NCI-H2107 (cell line): ENCODE measurements around the gene WWOX.
A peak's percentile ranks its signal among the peaks of the same experiment; 100 is the strongest.

Source experiments
- DNase-seq: peaks from one replicate; lab custom pipeline; 2025; lab: John Stamatoyannopoulos, UW

WWOX gene

DNA sequence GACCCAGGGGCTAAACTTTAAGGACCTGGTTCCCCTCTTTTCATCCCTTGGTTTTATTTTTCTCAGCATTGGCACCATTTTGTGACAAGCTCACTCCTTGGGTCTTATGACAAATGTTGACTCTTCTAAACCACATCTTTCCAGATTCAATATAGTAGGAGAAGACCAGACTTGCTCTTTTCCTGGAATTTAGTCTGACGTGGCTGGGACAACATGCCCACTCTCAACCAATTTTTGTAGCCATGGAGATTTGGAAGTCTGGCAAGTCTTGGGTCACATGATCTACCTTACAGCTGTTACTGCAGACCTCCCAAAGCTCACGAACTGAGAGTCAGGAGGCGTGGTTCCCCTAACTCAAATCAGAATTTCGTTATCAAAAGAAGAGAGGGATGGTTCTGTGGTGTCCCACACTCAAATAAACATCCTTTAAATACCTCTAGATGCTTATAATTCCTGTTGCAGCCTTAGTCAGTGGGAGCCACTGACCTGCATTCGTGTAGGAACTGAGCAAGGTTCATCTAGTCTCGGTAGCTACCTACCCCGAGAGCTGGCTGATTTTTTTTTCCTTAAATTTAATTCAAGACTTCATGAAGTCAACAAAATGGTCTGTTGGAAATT lies 817.6 kb downstream of the WWOX start:
- no peak for DNase-seq

GRCh38 chr16:78918805-78919305 lies 819.4 kb downstream of the WWOX start:
- no peak for DNase-seq

- no peak for DNase-seq
Observed at GRCh38 chr16:78919852-78920251, 820.4 kb downstream of the WWOX start.

DNA sequence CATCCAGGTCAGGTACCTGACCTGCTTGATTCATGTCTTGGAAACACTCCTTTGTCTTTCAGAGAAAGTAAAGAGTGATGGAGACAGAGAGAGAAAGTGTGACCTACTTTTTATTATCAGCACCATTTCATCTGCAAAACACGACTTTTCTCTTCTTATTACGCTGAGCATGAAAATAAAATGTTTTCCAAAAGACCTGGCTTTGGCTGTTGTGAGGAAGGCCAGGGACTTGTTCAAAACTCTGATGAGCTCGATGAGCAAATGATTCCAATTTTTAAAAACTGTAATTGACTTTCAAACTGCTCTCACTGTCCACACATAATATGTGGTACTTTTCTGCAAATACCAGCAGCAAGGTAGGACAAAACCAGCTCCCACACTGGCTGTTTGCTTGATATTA lies 821.2 kb downstream of the WWOX start:
- DNase-seq = no peak

DNA sequence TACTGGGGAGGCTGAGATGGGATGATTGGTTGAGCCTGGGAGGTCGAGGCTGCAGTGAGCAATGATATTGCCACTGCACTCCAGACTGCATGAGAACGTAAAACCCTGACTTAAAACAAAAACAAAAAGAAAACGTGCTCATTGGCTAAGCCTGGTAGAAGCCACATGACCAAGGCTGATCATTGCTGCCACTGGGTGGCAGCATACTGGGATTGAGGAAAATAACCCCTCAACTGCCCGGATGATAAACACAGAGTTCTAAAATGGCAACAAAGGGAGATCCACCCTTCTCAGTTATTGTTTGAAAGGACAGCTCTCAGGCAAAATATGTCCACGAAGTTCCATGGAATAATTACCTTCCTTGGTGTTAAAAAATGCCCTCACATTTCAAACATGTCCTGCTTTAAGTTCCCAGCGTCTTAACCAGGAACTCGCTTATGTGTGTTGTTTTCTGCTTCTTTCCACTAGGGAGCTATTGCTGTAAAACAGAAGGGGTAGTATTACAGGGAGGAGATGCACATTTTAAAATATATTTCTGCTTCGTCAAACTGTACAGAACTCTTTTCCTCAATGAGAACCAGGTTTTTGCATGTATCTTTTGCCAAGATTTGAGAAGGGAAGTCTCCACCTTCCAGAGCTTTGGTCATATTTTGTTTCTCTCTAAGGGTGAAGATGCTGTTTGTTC lies 825.8 kb downstream of the WWOX start:
- DNase-seq = no peak

- peak; percentile 20 for DNase-seq
Observed at GRCh38 chr16:78926723-78927210, 827.3 kb downstream of the WWOX start.

GRCh38 chr16:78927766-78928165 lies 828.3 kb downstream of the WWOX start:
- DNase-seq = no peak

DNA sequence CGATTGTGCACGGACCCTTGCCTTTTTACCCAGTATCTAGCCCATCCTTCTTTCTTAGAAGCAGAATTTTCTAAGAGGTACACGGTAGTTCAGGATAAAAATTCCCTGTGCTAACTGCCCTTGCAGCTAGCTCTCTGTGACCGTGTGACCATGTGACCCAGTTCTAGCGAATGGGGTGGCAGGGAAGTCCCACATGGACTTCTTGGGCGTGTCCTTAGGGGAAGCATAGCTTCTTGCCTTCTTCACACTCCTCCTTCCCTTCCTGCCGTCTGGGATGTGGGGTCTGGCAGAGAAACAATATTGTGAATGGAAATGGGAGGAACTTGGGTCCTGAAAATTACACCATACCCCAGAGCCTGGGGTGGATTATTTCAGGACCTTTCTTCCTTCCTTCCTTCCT lies 830.4 kb downstream of the WWOX start:
- DNase-seq = no peak

GRCh38 chr16:78930561-78930960 lies 831.1 kb downstream of the WWOX start:
- DNase-seq = no peak

- DNase-seq = no peak
Observed at GRCh38 chr16:78931267-78931666, 831.8 kb downstream of the WWOX start.

DNA sequence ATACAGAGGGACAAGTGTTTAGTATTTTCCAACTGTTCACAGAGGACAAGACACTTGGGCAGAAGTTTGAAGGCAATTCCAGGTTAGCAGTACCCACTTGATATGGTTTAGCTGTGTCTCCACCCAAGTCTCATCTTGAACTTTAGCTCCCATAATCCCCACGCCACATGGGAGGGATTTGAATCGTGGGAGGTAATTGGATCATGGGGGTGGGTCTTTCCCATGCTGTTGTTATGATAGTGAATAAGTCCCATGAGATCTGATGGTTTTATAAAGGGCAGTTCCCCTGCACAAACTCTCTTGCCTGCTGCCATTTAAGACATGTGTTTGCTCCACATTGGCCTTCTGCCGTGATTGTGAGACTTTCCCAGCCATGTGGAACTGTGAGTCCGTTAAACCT lies 832.2 kb downstream of the WWOX start:
- no peak for DNase-seq

DNA sequence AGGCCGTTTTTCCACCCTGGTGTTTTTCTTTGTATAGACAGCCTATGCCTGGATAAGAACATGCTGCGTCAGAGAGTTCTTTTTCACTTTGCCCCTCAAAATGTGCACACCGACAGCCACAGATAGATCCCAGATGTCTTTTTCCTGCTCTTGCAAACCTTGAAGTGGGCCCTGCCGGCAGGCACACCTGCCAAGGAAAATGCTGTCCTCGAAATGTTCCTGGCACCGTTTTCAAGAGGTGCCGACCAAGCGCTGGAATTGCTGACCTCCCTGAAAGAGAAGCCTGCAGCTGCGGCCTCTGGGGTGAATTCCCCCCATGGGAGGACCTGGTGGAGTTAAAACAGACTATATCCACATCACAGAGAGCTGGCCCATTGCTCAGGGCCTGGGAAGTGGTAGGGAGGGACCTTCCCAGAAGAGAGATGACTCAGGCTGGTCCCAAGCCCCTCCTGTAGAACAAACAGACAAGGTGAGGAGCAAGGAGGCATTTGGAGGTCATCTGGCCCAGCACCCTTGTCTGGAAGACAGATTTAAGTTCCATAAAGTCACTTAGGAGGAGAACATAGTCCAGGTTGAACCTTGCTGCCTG lies 833.0 kb downstream of the WWOX start:
- no peak for DNase-seq

GRCh38 chr16:78936060-78936459 lies 836.6 kb downstream of the WWOX start:
- DNase-seq = no peak

DNA sequence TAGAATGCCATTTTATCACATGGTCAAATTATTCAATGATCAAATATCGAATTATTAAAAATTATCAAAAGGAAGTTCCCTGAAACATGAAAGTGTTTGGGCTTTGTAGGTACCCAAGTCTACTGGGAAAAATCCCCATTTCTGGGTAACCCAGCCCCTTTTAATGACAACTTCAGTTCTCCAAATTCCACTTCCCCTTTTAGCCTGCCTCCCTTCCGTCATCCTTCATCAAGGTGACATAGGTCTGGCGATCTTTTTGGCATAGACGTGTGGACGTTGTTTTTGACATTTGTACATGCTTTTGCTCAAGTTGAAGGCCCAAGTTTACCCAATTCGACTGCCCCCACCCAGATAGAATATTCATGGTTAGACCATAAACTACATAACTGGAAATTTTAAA lies 840.1 kb downstream of the WWOX start:
- DNase-seq = no peak

DNA sequence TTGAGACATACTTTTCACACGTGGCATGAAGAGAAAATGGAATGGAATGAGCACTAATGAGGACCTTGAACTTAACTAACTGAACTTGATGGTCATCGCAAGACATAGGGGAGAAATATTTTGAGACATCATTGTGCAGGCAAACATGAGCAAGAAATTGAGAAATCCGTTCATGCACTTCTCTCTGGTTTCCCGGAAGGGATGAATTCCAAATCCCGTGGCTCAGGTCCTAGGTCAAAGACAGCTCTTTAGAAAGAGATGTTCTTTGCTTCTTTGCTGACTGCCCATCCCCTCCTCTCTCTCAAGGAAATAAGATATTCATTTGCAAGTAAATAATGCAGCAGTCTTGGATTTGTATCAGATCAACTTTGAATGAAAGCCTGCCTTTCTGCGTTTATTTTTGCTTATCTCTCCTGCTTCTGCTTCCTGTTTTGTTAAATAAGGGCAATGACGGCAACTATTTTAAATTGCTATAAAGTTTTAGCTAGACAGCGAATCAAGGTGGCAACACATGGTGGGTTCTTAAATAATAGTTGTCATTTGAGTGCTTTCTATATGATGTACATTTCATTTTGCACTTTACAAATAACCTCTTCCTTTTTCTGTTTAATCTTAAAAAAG lies 843.3 kb downstream of the WWOX start:
- no peak for DNase-seq

GRCh38 chr16:78945336-78945735 lies 845.9 kb downstream of the WWOX start:
- no peak for DNase-seq

DNA sequence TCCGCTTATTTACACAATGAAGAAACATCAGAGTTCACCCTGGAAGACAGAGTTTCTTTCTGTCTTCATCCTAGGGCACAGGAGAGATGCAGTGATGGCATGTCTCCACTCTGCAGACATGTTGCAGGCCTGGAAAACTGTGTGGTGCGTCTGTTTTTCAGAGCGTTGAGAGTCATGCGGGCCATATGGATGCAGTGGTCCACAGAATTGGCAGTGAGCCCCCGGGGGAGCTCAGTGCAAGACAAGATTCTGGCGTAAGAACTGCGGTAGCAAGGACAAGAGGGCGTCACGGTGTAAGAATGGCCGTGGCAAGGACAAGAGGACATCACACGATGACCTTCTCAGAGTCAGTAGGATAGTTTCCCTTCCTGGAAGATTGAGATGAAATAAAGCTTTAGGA lies 847.1 kb downstream of the WWOX start:
- DNase-seq = no peak

DNA sequence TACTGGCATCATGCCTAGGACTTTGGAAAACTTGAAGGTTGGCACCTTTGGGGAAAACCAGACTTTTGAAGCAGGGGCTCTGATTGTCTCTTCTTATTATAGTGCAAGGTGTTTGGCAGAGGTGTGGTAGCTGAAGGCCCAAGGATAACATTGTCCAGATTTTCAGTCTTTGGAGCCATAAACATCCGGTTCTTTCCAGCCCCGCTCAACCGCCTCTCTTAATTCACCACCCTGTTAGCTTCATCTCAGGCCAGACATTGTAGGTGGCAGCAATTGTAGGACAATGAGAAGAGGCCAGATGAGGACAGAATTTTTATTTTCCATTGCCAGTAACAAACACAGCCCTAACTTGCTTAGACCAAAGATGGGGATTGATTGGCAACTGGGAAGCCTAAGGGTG lies 851.3 kb downstream of the WWOX start:
- no peak for DNase-seq

DNA sequence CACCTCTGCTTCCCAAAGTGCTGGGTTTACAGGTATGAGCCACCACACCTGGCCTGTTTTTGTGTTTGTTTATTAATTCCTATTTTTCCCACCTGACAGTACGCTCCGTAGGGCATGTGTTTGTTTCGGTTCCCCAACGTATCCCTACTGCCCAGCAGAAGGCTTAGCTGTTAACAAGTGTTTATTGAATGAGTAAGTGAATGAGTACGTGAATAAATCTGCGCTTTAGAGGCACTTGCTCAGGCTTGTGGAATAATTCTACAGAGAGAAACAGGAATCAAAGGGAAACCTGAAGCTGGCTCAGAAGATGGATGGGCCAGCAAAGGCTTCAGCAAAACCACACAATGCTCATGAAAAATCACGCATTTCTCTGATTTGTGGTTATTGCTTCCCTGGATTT lies 853.2 kb downstream of the WWOX start:
- no peak for DNase-seq

GRCh38 chr16:78953526-78953925 lies 854.1 kb downstream of the WWOX start:
- DNase-seq = no peak

GRCh38 chr16:78955206-78955605 lies 855.8 kb downstream of the WWOX start:
- no peak for DNase-seq

- DNase-seq = no peak
Observed at GRCh38 chr16:78956859-78957258, 857.4 kb downstream of the WWOX start.
